HG03575 (cell line): Measurements from ENCODE around the gene OR52E8.

Source experiments
- ATAC-seq: cut with Tn5 transposase; IDR thresholded peaks from one replicate; pipeline ENCODE4 v1.9.1; 2021; ENCODE audit not compliant: unreplicated experiment, insufficient number of reproducible peaks, low FRiP score; ENCODE audit errors: extremely low read depth

The OR52E8 gene

DNA sequence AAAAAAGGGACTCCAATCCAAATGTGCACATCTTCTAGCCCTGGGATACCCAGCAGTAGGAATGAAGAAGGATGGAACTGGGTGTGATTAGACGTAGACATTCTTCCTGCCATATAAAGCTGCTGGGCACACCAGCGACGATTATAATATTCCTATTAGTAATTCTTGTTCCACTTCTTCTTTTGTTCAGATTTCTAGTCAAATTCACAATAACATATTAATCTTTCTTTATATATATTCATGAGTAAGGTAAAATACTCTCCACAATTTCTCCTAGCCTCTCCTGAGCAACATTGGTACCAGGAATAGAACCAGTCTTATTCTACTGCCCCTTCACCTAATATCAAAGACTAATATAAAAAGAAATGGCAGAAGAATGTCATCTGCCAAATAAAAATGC is at the start of gene OR52E8:
TSS of gene OR52E8 (minus strand) at position 101 of the 400 bp plus-strand sequence. CDS start at position 101, 0 bp downstream.
- no peak for ATAC-seq

DNA sequence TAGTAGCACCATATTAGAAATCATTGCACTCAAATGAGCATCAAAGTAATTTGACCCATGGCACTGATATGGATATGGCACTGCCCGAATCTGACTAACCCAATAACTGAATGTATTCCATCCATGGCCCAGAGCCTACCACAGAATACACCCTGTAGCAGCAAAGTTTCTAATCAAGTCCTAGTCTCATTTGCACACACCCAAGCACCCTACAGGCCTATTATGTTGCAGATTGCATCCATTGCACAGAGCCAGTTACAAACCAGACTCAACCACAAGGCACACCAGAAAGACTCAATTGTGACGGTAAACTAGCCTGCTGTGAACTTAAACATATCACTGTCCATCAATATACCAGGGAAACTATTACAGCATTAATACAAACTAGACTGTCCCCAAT is 42.0 kb upstream of the OR52E8 start:
- ATAC-seq, result no peak

DNA sequence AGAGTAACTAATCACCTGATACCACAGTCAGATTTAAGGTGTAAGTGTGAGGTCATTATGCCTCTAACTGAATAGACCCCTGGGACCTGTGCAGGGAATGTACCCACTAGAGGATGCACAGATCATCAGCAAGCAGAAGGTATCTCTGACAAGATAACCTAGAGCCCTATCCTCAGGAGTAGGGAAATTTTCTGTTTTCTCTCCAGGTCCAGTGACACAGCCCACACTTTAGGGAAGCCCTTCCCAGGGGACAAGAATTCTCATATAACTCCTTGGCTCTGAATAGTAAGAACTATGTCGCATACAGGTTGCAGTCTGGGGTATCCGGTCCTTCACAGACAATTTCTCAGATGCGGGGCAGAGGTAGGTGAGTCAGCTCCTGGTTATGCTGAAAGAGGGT is 35.4 kb upstream of the OR52E8 start, which contains the start of gene OR52E5:
TSS of gene OR52E5 (plus strand) at position 301 of the 400 bp plus-strand sequence. CDS start 7,569 bp downstream, outside the sequence.
- ATAC-seq, result no peak

DNA sequence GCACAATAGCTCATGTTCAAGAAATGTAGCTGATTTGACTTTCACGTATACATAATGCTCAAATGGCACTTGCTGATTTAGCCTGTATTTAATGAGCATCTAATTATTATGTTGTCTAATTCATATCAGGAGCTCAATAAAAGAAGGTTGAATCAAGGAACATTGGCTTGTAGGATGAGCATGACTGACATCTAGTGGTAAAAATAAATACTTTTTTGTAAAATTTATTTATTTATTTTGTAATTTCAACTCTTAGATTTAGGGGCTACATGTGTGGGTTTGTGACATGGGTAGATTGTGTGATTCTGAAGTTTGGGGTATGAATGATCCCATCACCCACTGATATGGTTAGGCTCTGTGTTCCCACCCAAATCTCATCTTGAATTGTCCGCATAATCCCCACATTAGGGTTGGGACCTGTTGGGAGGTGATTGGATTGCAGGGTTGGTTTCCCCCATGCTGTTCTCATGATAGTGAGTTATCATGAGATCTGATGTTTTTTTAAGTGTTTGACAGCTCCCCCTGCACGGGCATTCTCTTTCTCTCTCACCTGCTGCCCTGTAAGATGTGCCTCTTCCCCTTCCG is 33.8 kb upstream of the OR52E8 start:
- no peak for ATAC-seq

DNA sequence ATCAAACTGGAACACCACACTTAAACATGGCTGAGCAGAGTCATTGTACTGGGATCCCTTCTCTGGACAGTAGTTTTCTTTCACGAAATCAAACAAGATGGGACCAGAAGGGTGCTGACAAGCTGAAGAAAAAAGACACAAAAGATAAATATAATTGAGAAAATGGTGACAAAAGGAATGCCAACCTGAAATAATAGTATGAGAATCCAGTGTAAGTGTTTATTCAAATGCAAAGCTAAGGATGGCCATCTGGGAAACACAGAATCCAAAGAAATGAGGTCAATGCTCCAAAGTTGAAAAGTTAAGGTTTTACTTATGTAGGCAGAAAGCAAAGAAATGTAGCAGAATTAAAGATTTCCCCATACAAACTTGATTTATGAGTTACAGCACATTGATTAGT is 30.2 kb upstream of the OR52E8 start:
- no peak for ATAC-seq

DNA sequence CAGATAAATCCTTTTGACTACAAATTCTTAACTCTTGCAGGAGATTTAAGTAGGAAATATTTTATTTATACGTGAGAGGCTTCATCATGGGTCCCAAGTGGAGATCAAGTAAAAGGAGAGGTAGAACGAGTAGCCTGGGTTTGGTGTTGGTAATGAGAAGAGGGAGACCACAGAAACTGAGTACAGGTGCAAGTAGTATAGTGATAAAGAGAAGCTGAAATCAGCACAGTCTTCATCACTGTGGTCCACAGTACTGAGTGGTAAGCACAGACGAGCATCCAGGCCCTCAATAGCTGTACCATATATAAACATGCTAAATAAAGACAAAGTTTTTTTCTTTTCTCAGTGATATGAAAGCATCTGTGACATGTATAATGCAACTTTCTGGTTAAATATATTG is 29.7 kb upstream of the OR52E8 start:
- no peak for ATAC-seq

DNA sequence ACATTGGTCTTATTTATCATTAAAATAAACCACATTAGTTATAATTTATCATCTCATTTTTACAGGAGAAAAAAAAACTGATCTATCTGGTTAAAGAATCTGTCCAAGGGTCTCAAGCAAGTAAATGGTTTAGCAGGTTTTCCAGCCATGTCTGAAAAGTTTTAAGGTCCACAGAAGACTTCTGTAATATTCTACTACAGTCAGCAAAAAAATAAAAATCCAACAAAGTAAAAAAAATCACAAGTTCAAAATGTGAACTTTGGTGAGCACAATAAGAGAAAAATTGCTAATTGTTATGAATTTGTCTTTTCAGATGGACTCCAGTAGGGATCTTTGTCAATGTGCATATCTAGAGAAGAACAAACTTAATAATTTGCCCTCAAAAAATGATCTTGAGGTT is 24.3 kb upstream of the OR52E8 start:
- ATAC-seq, result no peak

DNA sequence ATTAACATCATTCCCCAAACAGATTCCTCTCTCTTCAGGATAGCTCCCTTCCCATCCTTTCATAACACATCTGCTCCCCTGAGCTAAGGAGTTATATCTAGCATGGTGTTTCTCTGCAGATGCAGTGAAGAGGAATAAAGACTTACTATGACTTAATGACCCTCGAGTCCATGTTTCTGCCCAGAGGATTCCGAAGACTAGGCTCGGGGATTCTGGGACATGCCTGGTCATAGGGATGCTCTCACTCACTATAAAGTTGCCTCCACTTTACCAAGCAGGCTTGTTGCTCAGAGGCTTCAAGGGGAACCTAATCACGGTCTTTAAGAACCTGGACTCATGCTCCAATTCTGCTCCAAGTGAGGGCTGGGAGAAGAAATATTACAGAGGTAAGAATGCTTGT is 22.8 kb upstream of the OR52E8 start, which contains the start of gene OR52E4:
TSS of gene OR52E4 (plus strand) at position 301 of the 400 bp plus-strand sequence. CDS start 3,664 bp downstream, outside the sequence.
- no peak for ATAC-seq

DNA sequence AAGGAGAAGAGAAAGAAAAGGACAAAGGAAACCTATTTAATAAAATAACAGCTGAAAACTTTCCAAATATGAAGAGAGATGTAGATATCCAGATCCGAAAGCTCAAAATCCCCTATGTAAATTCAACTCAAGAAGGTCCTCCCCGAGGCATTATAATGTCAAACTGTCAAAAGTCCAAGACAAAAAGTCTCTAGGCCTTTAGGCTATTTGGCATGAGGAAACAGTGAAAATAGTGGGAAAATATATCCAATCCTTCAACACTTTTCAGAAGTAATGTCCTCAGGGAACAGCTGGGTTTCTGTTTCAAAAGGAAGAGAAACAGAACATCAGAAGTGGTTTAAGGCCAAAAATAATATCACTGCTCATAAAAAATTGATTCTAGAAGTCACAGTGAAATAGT is 21.1 kb upstream of the OR52E8 start:
- ATAC-seq, result no peak

DNA sequence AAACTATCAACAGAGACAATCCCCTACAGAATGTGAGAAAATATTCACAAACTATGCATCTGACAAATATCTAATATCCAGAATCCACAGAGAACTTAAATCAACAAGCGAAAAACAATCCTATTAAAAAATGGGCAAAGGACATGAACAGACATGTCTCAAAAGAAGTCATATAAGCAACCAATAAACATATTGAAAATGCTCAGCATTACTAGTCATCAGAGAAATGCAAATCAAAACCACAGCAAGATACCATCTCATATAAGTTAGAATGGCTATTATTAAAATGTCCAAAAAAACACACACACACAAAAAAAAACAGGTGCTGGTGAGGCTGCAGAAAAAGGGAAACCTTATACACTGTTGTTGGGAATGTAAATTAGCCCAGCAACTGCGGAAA is 8.3 kb upstream of the OR52E8 start:
- no peak for ATAC-seq

DNA sequence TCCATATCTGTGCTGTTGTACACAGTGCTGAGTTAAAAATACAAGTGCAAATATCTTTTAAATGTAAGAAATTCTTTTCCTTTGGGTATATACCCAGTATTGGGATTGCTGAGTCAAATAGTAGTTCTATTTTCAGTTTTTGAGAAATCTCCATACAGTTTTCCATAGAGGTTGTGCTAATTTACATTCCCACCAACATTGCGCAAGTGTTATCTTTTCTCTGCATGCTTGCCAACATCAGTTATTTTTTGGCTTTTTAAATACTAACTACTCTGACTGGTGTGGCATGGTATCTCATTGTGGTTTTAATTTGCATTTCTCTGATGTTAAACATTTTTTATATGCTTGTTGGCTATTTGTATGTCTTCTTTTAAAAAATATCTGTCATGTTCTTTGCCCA is 6.5 kb downstream of the OR52E8 start:
- no peak for ATAC-seq

DNA sequence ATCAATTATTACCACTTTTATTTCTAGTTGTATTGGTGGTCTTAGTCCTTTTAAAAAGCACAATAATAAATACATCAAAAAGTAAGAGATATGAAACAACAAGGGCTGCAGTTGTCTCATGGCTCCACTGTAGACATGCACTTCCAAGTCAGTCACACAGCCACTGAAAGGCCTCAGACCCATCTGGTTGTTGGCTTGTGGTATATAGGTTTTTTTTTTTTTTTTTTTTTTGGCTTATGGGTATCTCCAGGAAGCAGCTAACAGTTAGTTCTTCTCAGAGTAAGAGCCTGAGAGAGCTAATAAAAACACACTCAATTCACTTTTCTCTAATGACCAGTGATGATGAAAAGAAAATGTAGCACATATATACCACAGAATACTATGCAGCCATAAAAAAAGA is 9.8 kb downstream of the OR52E8 start:
- ATAC-seq, result no peak

DNA sequence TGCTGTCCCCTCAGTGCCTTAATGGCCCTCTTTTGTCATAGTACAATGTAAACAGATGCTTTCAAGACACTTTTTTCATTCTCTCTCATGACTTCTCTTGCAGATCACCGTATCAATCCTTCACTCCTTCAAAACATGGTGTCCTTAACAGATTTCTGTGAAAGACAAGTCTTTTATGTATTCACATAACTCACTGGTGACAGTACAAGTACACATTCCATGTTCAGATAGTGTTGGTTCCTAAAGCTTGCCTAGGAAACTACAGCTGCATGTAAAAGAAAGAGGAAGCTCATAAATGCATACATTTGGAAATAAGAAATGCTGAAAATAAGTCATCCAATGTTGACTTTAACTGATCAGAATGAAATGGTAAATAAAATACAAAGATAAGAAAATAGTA is 10.8 kb downstream of the OR52E8 start:
- no peak for ATAC-seq

DNA sequence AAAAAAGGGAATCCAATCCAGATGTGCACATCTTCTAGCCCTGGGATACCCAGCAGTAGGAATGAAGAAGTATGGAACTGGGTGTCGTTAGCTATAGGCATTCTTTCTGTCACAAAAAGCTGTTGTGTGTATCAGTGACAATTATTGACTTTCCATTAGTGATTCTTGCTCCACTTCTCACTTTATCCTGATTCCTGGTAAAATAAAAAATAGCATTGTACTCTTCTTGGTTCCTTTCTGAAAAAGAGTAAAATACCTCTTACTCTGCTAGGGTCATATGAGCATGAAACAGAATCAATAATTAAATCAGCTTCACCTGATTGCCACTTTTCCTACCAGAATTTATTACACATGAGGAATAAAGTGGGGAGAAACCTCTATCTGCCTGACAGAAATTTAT is 15.7 kb downstream of the OR52E8 start, which contains the start of gene OR52E6:
TSS of gene OR52E6 (minus strand) at position 101 of the 400 bp plus-strand sequence. CDS start at position 101, 0 bp downstream.
- no peak for ATAC-seq

DNA sequence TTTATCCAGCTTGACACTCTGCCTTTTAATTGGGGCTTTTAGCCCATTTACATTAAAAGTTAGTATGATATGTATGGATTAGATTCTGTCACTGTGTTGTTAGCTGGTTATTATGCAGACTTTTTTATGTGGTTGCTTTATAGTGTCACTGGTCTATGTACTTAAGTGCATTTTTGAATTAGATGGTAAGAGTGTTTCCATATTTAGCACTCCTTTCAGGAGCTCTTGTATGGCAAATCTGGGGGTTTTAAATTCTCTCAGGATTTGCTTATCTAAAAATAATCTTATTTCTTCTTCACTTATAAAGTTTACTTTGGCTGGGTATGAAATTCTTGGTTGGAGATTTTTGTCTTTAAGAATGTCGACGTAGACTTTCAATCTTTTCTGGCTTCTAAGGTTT is 19.8 kb downstream of the OR52E8 start:
- ATAC-seq, result no peak

DNA sequence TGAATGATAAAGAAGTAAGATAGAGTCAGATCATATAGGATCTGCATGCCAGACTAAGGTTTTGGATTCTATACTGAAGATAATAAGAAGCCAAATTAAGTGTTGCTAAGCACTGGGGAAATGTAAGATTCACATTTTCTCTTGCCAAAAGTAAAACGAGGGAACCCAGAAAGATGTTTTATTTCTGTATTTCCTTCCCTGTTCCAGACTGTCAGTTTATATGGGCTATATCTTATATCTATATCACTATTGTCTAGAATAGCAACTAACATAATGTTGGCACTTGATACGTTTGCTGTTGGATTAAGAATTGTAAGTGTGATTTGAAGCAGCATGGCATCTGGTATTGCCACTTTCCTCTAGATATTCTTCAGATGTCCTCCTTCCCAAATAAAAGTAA is 24.0 kb downstream of the OR52E8 start:
- no peak for ATAC-seq

DNA sequence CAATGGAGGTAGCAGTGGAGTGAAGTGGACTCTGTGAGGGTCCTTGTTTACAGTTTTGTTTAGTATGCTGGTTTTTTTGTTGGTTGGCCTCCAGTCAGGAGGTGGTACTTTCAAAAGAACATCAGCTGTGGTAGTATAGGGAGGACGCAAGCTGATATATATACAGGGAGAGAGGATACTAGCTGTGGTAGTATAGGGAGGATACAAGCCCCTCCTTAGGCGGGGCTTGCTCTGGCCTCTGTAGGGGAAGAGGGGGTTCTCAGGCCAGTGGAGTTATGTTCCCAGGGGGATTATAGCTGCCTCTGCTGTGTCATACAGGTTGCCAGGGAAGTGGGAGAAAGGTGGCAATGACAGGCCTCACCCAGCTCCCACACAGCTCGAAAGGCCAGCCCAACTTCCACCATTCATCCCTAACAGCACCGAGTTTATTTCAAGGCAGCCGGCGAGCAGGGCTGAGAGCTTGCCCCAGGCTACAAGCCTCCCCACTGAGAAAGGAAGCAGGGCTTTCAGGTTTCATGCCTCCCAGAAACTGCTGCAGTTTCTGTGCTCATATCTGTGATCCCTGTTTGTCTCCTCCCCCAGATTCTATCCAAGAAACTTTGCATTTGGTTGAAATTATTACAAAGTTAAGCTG is 26.2 kb downstream of the OR52E8 start:
- ATAC-seq, result no peak

DNA sequence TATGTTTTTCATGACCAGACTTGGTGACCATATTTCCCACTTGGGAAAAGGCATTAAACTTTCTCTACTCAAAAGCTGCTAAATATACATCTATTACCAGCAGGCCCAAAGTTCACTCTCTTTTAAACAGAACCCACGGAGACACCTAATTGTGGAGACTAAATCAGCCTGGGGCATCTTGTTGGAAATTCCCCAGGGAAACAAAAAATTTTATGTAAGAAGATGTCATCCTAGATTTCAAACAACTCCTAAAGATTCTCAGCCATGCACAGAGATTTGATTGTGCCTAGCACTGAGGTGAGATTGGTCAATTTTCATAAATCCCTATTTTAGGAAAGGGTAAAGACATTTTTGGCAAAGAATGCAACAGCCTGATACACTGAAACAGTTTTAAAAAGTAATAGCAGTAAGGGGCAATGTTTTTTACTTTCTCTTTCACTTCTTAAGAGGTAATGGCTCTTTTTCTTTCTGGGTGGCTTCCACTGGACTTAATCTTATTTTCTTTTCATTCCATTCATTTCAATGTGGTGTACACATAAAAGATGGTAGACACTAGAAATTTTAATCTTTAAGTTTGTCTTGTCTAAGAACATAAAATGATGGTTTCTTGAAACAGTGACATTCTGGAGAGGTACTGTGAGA is 39.1 kb downstream of the OR52E8 start:
- ATAC-seq, result no peak

DNA sequence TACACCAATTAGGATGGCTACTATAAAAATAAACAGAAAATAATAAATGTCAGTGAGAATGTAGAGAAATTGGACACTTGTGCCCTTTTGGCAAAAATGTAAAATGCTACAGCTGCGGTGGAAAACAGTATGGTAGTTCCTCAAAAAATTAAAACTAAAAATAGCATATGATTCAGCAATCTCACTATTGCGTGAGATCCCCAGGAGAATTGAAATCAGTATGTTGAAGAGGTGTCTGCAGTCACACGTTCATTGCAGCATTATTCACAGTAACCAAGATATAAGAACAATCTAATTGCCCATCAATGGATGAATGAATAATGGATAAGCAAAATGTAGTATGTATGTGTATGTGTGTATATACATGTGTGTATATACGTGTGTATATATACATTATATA is 42.0 kb downstream of the OR52E8 start:
- ATAC-seq, result no peak
